ENCODE results near the gene MAMLD1. TPM values are rescaled to one million over a fixed set of nuclear protein-coding genes. Genes with fewer than 3 reads are reported as not detected.
"Not testable (repeated sequence)": the region's sequence is repeated elsewhere in the genome, so short reads cannot be mapped to it uniquely, and the experiment has no call there.

MAMLD1 gene
- total RNA-seq, 1 experiment from 2014 or later, result 0.48 TPM

GRCh38 chrX:150339736-150340135 is 23.4 kb upstream of the MAMLD1 start:
- Mint-ChIP-seq H3K9me3 (peaks cover 59 to 63% of the 10 kb centered on the region in 2 experiments), H3K27ac (no peak overlapping the region), H3K4me3 (no peak overlapping the region), H3K36me3 (ENCODE audit: insufficient read depth in 1 of 3, low read depth in 3 of 3) (peaks cover 0 to 6% (median 2%) of the 10 kb centered on the region in 3 experiments; a peak in 4 of 7 replicates), H3K27me3 (ENCODE audit: low read depth) (peaks cover 7% of the 10 kb centered on the region; the same call in 1 of the 2 replicates), H3K4me1 (no peaks in the 10 kb centered on the region)
- H3K27me3 ChIP-seq (ENCODE audit: insufficient read depth, low read length), result no peaks in the 10 kb centered on the region
- H3K79me1 ChIP-seq (ENCODE audit: insufficient read depth, low read depth, low read length, poor library complexity, severe bottlenecking), result no peaks in the 10 kb centered on the region
- TF ChIP-seq CTCF (conservative IDR thresholded peaks at IDR 0.05), result no peak
- no peak overlapping the region for H2BK120ac ChIP-seq (ENCODE audit: low read depth, low read length, poor library complexity, severe bottlenecking)
- H2BK12ac ChIP-seq (ENCODE audit: insufficient read length, low read depth, low read length), result no peak overlapping the region
- no peak overlapping the region for H3K56ac ChIP-seq (ENCODE audit: insufficient read length, low read depth, low read length)
- no peak overlapping the region for H2BK15ac ChIP-seq (ENCODE audit: low read depth, low read length)
- no peaks in the 10 kb centered on the region for H4K20me1 ChIP-seq (ENCODE audit: control insufficient read depth, insufficient read depth, insufficient read length)
- H4K91ac ChIP-seq (ENCODE audit: insufficient read length, low read depth, low read length), result no peak overlapping the region
- H3K23me2 ChIP-seq (ENCODE audit: insufficient read length, low read depth, low read length, poor library complexity, severe bottlenecking), result no peaks in the 10 kb centered on the region
- no peak overlapping the region for H3K4me2 ChIP-seq (ENCODE audit: insufficient read depth, insufficient read length, low read length)
- H3K4me1 ChIP-seq (ENCODE audit: insufficient read depth, low read length), result no peaks in the 10 kb centered on the region
- H4K5ac ChIP-seq (ENCODE audit: insufficient read length, low read depth, low read length), result no peak overlapping the region
- H3K79me2 ChIP-seq (ENCODE audit: insufficient read depth, low read length), result no peaks in the 10 kb centered on the region
- no peak overlapping the region for H3K14ac ChIP-seq (ENCODE audit: insufficient read depth, low read length)
- H2AFZ ChIP-seq (ENCODE audit: low read length), result no peak overlapping the region
- H3K23ac ChIP-seq (ENCODE audit: insufficient read length, low read depth, low read length), result no peak overlapping the region
- H3T11ph ChIP-seq (ENCODE audit: low read length), result no peak overlapping the region
- H3K4ac ChIP-seq (ENCODE audit: low read depth, low read length), result no peak overlapping the region
- DNase-seq, result no peak
- WGBS (ENCODE audit: extremely low coverage, insufficient read length, low lambda C conversion rate), result no CpG with 5 or more reads among the region's 3 CpGs
- no peak overlapping the region for H3K27ac ChIP-seq (ENCODE audit: insufficient read length, low read depth, low read length)
- no peaks in the 10 kb centered on the region for H3K9me3 ChIP-seq (ENCODE audit: control insufficient read depth, low read depth, low read length)
- no peak overlapping the region for H3K9ac ChIP-seq (ENCODE audit: extremely low read depth, insufficient read length, low read length)
- H4K8ac ChIP-seq (replicated peaks; ENCODE audit: insufficient read length, low read depth, low read length), result no peak overlapping the region
- H2BK5ac ChIP-seq (ENCODE audit: insufficient read length, low read length), result no peak overlapping the region
- H3K18ac ChIP-seq (ENCODE audit: insufficient read length, low read depth, low read length), result no peak overlapping the region
- H2AK5ac ChIP-seq (ENCODE audit: insufficient read length, low read length), result no peak overlapping the region
- no peak overlapping the region for H2BK20ac ChIP-seq (ENCODE audit: low read depth, low read length, poor library complexity, severe bottlenecking)

- H3K9ac ChIP-seq (ENCODE audit: extremely low read depth, insufficient read length, low read length); H3K27ac ChIP-seq (ENCODE audit: insufficient read length, low read depth, low read length); H3K56ac ChIP-seq (ENCODE audit: insufficient read length, low read depth, low read length); H2BK120ac ChIP-seq (ENCODE audit: low read depth, low read length, poor library complexity, severe bottlenecking); H3K23me2 ChIP-seq (ENCODE audit: insufficient read length, low read depth, low read length, poor library complexity, severe bottlenecking); DNase-seq; H3K27me3 ChIP-seq (ENCODE audit: insufficient read depth, low read length); H2BK20ac ChIP-seq (ENCODE audit: low read depth, low read length, poor library complexity, severe bottlenecking); H3T11ph ChIP-seq (ENCODE audit: low read length); H3K27ac Mint-ChIP-seq; H4K8ac ChIP-seq (replicated peaks; ENCODE audit: insufficient read length, low read depth, low read length); H2AK5ac ChIP-seq (ENCODE audit: insufficient read length, low read length); H3K79me1 ChIP-seq (ENCODE audit: insufficient read depth, low read depth, low read length, poor library complexity, severe bottlenecking); H2BK12ac ChIP-seq (ENCODE audit: insufficient read length, low read depth, low read length); H2BK15ac ChIP-seq (ENCODE audit: low read depth, low read length); H3K27me3 Mint-ChIP-seq (ENCODE audit: low read depth); H4K20me1 ChIP-seq (ENCODE audit: control insufficient read depth, insufficient read depth, insufficient read length); H3K4ac ChIP-seq (ENCODE audit: low read depth, low read length); H4K5ac ChIP-seq (ENCODE audit: insufficient read length, low read depth, low read length); H2AFZ ChIP-seq (ENCODE audit: low read length); H3K36me3 Mint-ChIP-seq (ENCODE audit: insufficient read depth in 1 of 3, low read depth in 3 of 3); H3K79me2 ChIP-seq (ENCODE audit: insufficient read depth, low read length); H3K14ac ChIP-seq (ENCODE audit: insufficient read depth, low read length); H3K4me3 Mint-ChIP-seq; H3K23ac ChIP-seq (ENCODE audit: insufficient read length, low read depth, low read length); H2BK5ac ChIP-seq (ENCODE audit: insufficient read length, low read length); H3K4me1 ChIP-seq (ENCODE audit: insufficient read depth, low read length); H4K91ac ChIP-seq (ENCODE audit: insufficient read length, low read depth, low read length); H3K4me1 Mint-ChIP-seq; H3K9me3 ChIP-seq (ENCODE audit: control insufficient read depth, low read depth, low read length); H3K4me2 ChIP-seq (ENCODE audit: insufficient read depth, insufficient read length, low read length); H3K18ac ChIP-seq (ENCODE audit: insufficient read length, low read depth, low read length): not testable (repeated sequence)
- H3K9me3 Mint-ChIP-seq, result peaks cover 64 to 68% of the 10 kb centered on the region in 2 experiments
- WGBS (ENCODE audit: extremely low coverage, insufficient read length, low lambda C conversion rate), result no CpG with 5 or more reads among the region's 3 CpGs
These were observed 22.8 kb upstream of the MAMLD1 start for GRCh38 chrX:150340326-150340725.
